Ovary (tissue), 3 donors: Measurements from ENCODE around the gene CKLF.

ENCODE experiments used
- POLR2A ChIP-seq: fragments of 450-650 bp; IDR thresholded peaks from one replicate; pipeline ENCODE4 v1.6.1; 2017; ENCODE audit warnings: antibody characterized with exemption, mild to moderate bottlenecking, moderate library complexity
- TF ChIP-seq, protein P1 (sequence below), 3 donors: fragments of 450-650 bp in 2 of 3; fragments of 200-600 bp in 1 of 3; IDR thresholded peaks; one replicate each; pipeline versions ENCODE4 v1.5.1 to v1.8.0; 2016 to 2022; ENCODE audit warnings: antibody characterized with exemption in 3 of 3, mild to moderate bottlenecking in 1 of 3
- donor health status: DM: no; HTN: no; CAD: no.

DNA sequence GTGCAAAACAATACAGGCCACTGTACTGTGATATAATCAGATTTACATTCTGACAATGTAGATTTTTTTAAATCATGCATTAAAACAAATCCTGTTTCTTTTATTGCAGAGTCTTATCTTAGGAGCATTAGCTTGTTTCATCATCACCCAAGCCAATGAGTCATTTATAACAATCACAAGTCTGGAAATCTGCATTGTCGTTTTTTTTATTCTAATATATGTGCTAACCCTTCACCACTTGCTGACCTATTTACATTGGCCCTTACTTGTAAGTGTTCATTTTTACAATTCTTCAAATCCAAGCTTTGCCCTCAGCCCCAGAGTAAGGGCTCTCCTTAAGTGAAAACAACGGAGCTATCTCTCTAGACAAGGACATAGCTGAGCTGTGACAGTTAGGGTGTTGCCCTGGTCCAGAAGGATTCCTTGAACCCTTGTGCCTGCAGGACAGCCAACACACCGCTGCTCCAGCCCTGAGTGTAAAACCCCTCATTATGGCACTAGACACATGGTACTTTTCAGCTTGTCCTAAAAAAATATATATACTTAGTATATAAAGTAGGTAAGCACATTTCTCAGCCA is 17.5 kb downstream of the CKLF start:
- TF ChIP-seq, protein P1, sequence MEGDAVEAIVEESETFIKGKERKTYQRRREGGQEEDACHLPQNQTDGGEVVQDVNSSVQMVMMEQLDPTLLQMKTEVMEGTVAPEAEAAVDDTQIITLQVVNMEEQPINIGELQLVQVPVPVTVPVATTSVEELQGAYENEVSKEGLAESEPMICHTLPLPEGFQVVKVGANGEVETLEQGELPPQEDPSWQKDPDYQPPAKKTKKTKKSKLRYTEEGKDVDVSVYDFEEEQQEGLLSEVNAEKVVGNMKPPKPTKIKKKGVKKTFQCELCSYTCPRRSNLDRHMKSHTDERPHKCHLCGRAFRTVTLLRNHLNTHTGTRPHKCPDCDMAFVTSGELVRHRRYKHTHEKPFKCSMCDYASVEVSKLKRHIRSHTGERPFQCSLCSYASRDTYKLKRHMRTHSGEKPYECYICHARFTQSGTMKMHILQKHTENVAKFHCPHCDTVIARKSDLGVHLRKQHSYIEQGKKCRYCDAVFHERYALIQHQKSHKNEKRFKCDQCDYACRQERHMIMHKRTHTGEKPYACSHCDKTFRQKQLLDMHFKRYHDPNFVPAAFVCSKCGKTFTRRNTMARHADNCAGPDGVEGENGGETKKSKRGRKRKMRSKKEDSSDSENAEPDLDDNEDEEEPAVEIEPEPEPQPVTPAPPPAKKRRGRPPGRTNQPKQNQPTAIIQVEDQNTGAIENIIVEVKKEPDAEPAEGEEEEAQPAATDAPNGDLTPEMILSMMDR (IDR thresholded peaks at IDR 0.05) = no peak
- no peak for TF ChIP-seq POLR2A
